ENCODE measurements around the gene SCMH1.

- TF ChIP-seq CTCF (IDR thresholded peaks at IDR 0.05): no peak
- TF ChIP-seq REST (IDR thresholded peaks at IDR 0.05; ENCODE audit: insufficient read depth in 1 of 2, low read depth in 2 of 2, low read length in 1 of 2): no peak
- TF ChIP-seq SIN3A (IDR thresholded peaks at IDR 0.05; ENCODE audit: borderline replicate concordance, insufficient read depth, low read depth, low read length): no peak
- no peak for TF ChIP-seq POLR2AphosphoS5 (IDR thresholded peaks at IDR 0.05; ENCODE audit: low read depth, low read length)
Measured at GRCh38 chr1:41217441-41217840, 24.7 kb downstream of the SCMH1 start.

Data from Panc1 (cell line).